NCI-H1694 treated with DMSO at 0.1 percent for 48 hours (cell line): ENCODE data around the gene KLHDC7B.
A peak's percentile ranks its signal among the peaks of the same experiment; 100 is the strongest.

Experiments used
- DNase-seq: peaks from one replicate; lab custom pipeline; 2025; lab: John Stamatoyannopoulos, UW

The KLHDC7B gene

GRCh38 chr22:50573491-50574382 lies 28.0 kb downstream of the KLHDC7B start:
- no peak for DNase-seq

- DNase-seq, result no peak
Observed at GRCh38 chr22:50574383-50574755, 28.7 kb downstream of the KLHDC7B start.

- no peak for DNase-seq
Observed at GRCh38 chr22:50575426-50575941, 29.8 kb downstream of the KLHDC7B start.

- DNase-seq, result peak; percentile 7
Observed at GRCh38 chr22:50576070-50576469, 30.4 kb downstream of the KLHDC7B start.

- no peak for DNase-seq
Observed at GRCh38 chr22:50576806-50577696, 31.4 kb downstream of the KLHDC7B start.

GRCh38 chr22:50577697-50577986 lies 31.9 kb downstream of the KLHDC7B start:
- DNase-seq, result no peak

GRCh38 chr22:50577987-50578775 lies 32.5 kb downstream of the KLHDC7B start, which contains the start of gene CPT1B:
CPT1B (minus strand) TSS chr22:50578427; CDS start chr22:50577915, 512 bp downstream.
- DNase-seq, result no peak

- DNase-seq, result no peak
Observed at GRCh38 chr22:50578776-50579310, 33.1 kb downstream of the KLHDC7B start.

- DNase-seq, result no peak
Observed at GRCh38 chr22:50579752-50580151, 34.1 kb downstream of the KLHDC7B start.

- DNase-seq, result no peak
Observed at GRCh38 chr22:50581031-50581949, 35.6 kb downstream of the KLHDC7B start.

GRCh38 chr22:50581950-50582492 lies 36.3 kb downstream of the KLHDC7B start:
- DNase-seq, result peak; percentile 3

- DNase-seq, result peak; percentile 98
Observed at GRCh38 chr22:50582493-50583293, 37.0 kb downstream of the KLHDC7B start, which contains the start of gene CHKB. CHKB (minus strand) TSS chr22:50582849; CDS start chr22:50582781, 68 bp downstream.

- no peak for DNase-seq
Observed at GRCh38 chr22:50583294-50583861, 37.7 kb downstream of the KLHDC7B start.

- no peak for DNase-seq
Observed at GRCh38 chr22:50584106-50585096, 38.7 kb downstream of the KLHDC7B start.

- no peak for DNase-seq
Observed at GRCh38 chr22:50585238-50585637, 39.5 kb downstream of the KLHDC7B start.

GRCh38 chr22:50585781-50586180 lies 40.1 kb downstream of the KLHDC7B start:
- no peak for DNase-seq

- no peak for DNase-seq
Observed at GRCh38 chr22:50586416-50586815, 40.7 kb downstream of the KLHDC7B start.

- DNase-seq, result no peak
Observed at GRCh38 chr22:50587407-50587806, 41.7 kb downstream of the KLHDC7B start.
